ENCODE results near the gene SH3BP4.

The SH3BP4 gene

GRCh38 chr2:235095569-235095968, 143.8 kb downstream of the SH3BP4 start:
- TF ChIP-seq EZH2phosphoT487 (IDR thresholded peaks at IDR 0.05; ENCODE audit: low read depth) (no peak), CTCF (IDR thresholded peaks at IDR 0.05; ENCODE audit: low read depth, low read length) (no peak)
- no peaks in the 10 kb centered on the region for H3K4me1 ChIP-seq (ENCODE audit: low read length)
- H3K36me3 ChIP-seq (replicated peaks; ENCODE audit: low read depth, low read length), result no peaks in the 10 kb centered on the region
- no peaks in the 10 kb centered on the region for H3K79me2 ChIP-seq (ENCODE audit: low read length)
- H2AFZ ChIP-seq (ENCODE audit: low read depth, low read length), result no peak overlapping the region
- no peak overlapping the region for H3K9ac ChIP-seq (ENCODE audit: low read length)
- H3K4me3 ChIP-seq (ENCODE audit: low read length), result no peak overlapping the region
- H4K20me1 ChIP-seq (ENCODE audit: insufficient read depth, low read length), result no peaks in the 10 kb centered on the region
- H3K9me3 ChIP-seq (ENCODE audit: insufficient read depth, low read length), result no peaks in the 10 kb centered on the region
- H3K4me2 ChIP-seq (ENCODE audit: low read length), result no peak overlapping the region
- no peak overlapping the region for H3K27ac ChIP-seq (ENCODE audit: low read length)
- no peaks in the 10 kb centered on the region for H3K27me3 ChIP-seq (ENCODE audit: low read depth, low read length)

- Histone ChIP-seq H3K9me3 (ENCODE audit: insufficient read depth, low read length) (no peaks in the 10 kb centered on the region), H3K36me3 (replicated peaks; ENCODE audit: low read depth, low read length) (no peaks in the 10 kb centered on the region), H3K4me3 (ENCODE audit: low read length) (no peak overlapping the region), H3K4me2 (ENCODE audit: low read length) (no peak overlapping the region), H3K27me3 (ENCODE audit: low read depth, low read length) (no peaks in the 10 kb centered on the region), H4K20me1 (ENCODE audit: insufficient read depth, low read length) (no peaks in the 10 kb centered on the region), H3K9ac (ENCODE audit: low read length) (no peak overlapping the region), H3K79me2 (ENCODE audit: low read length) (no peaks in the 10 kb centered on the region), H3K4me1 (ENCODE audit: low read length) (no peaks in the 10 kb centered on the region), H3K27ac (ENCODE audit: low read length) (no peak overlapping the region), H2AFZ (ENCODE audit: low read depth, low read length) (no peak overlapping the region)
- TF ChIP-seq CTCF (IDR thresholded peaks at IDR 0.05; ENCODE audit: low read depth, low read length) (no peak), EZH2phosphoT487 (IDR thresholded peaks at IDR 0.05; ENCODE audit: low read depth) (no peak)
These were observed 144.6 kb downstream of the SH3BP4 start for GRCh38 chr2:235096447-235096846.

GRCh38 chr2:235097196-235097595, 145.4 kb downstream of the SH3BP4 start:
- H2AFZ ChIP-seq (ENCODE audit: low read depth, low read length), result no peak overlapping the region
- H4K20me1 ChIP-seq (ENCODE audit: insufficient read depth, low read length), result no peaks in the 10 kb centered on the region
- H3K27me3 ChIP-seq (ENCODE audit: low read depth, low read length), result no peaks in the 10 kb centered on the region
- H3K4me2 ChIP-seq (ENCODE audit: low read length), result no peak overlapping the region
- H3K4me1 ChIP-seq (ENCODE audit: low read length), result no peaks in the 10 kb centered on the region
- H3K9ac ChIP-seq (ENCODE audit: low read length), result no peak overlapping the region
- no peak overlapping the region for H3K27ac ChIP-seq (ENCODE audit: low read length)
- no peaks in the 10 kb centered on the region for H3K36me3 ChIP-seq (replicated peaks; ENCODE audit: low read depth, low read length)
- H3K4me3 ChIP-seq (ENCODE audit: low read length), result no peak overlapping the region
- no peaks in the 10 kb centered on the region for H3K9me3 ChIP-seq (ENCODE audit: insufficient read depth, low read length)
- TF ChIP-seq CTCF (IDR thresholded peaks at IDR 0.05; ENCODE audit: low read depth, low read length) (no peak), EZH2phosphoT487 (IDR thresholded peaks at IDR 0.05; ENCODE audit: low read depth) (no peak)
- no peaks in the 10 kb centered on the region for H3K79me2 ChIP-seq (ENCODE audit: low read length)

- Histone ChIP-seq H3K79me2 (ENCODE audit: low read length) (no peaks in the 10 kb centered on the region), H3K9ac (ENCODE audit: low read length) (no peak overlapping the region), H3K36me3 (replicated peaks; ENCODE audit: low read depth, low read length) (no peaks in the 10 kb centered on the region), H3K4me1 (ENCODE audit: low read length) (no peaks in the 10 kb centered on the region), H3K9me3 (ENCODE audit: insufficient read depth, low read length) (no peaks in the 10 kb centered on the region), H3K4me2 (ENCODE audit: low read length) (no peak overlapping the region), H3K27ac (ENCODE audit: low read length) (no peak overlapping the region), H3K4me3 (ENCODE audit: low read length) (no peak overlapping the region), H4K20me1 (ENCODE audit: insufficient read depth, low read length) (no peaks in the 10 kb centered on the region), H3K27me3 (ENCODE audit: low read depth, low read length) (no peaks in the 10 kb centered on the region), H2AFZ (ENCODE audit: low read depth, low read length) (no peak overlapping the region)
- no peak for TF ChIP-seq EZH2phosphoT487 (IDR thresholded peaks at IDR 0.05; ENCODE audit: low read depth)
- no peak for TF ChIP-seq CTCF (IDR thresholded peaks at IDR 0.05; ENCODE audit: low read depth, low read length)
These were observed 146.5 kb downstream of the SH3BP4 start for GRCh38 chr2:235098269-235098668.
